ENCODE measurements around the gene MMS22L. TPM values are rescaled to one million over a fixed set of nuclear protein-coding genes. Genes with fewer than 3 reads are reported as not detected.
"Not testable (repeated sequence)": the region's sequence is repeated elsewhere in the genome, so short reads cannot be mapped to it uniquely, and the experiment has no call there.

The MMS22L gene
- total RNA-seq, 4 donors from 2014 or later, result 8.6 to 13.5 (median 10.9) TPM

- Histone ChIP-seq H3K4me1 (no peaks in the 10 kb centered on the region), H3K9me3 (no peaks in the 10 kb centered on the region), H3K4me3 (replicated peaks in 1 of 3) (no peak overlapping the region), H3K36me3 (no peaks in the 10 kb centered on the region), H3K27ac (no peak overlapping the region), H3K27me3 (no peaks in the 10 kb centered on the region)
- no peak for TF ChIP-seq POLR2A (IDR thresholded peaks at IDR 0.05)
- TF ChIP-seq CTCF (IDR thresholded peaks at IDR 0.05), result no peak
- intact Hi-C loops (cut with DNase I), result no loop called here
- no peak for DNase-seq
Measured at GRCh38 chr6:97160280-97160679, 122.7 kb downstream of the MMS22L start.

- H3K27ac ChIP-seq; H3K4me3 ChIP-seq (replicated peaks in 1 of 3); H3K27me3 ChIP-seq; DNase-seq; H3K36me3 ChIP-seq; H3K4me1 ChIP-seq; H3K9me3 ChIP-seq; intact Hi-C loops (cut with DNase I): not testable (repeated sequence)
- 98 to 100% methylated on average over 5 of the region's 5 CpGs for WGBS, 2 donors
Measured at GRCh38 chr6:97155447-97155846, 127.6 kb downstream of the MMS22L start.

- H3K9me3 ChIP-seq, result no peaks in the 10 kb centered on the region
- H3K27me3 ChIP-seq, result no peaks in the 10 kb centered on the region
- H3K27ac ChIP-seq, result no peak overlapping the region
- H3K4me3 ChIP-seq (replicated peaks in 1 of 3), result no peak overlapping the region
- WGBS, 2 donors, result 96% methylated on average over 3 of the region's 3 CpGs
- intact Hi-C loops (cut with DNase I), result no loop called here
- no peak for TF ChIP-seq POLR2A (IDR thresholded peaks at IDR 0.05)
- no peak for TF ChIP-seq CTCF (IDR thresholded peaks at IDR 0.05)
- no peaks in the 10 kb centered on the region for H3K36me3 ChIP-seq
- no peak for DNase-seq
- no peaks in the 10 kb centered on the region for H3K4me1 ChIP-seq
Measured at GRCh38 chr6:97154015-97154414, 129.0 kb downstream of the MMS22L start.

GRCh38 chr6:97151601-97152000 is 131.4 kb downstream of the MMS22L start:
- no peak for TF ChIP-seq CTCF (IDR thresholded peaks at IDR 0.05)
- TF ChIP-seq POLR2A (IDR thresholded peaks at IDR 0.05), result no peak
- no peak for DNase-seq
- intact Hi-C loops (cut with DNase I), result no loop called here
- no peaks in the 10 kb centered on the region for H3K36me3 ChIP-seq
- H3K9me3 ChIP-seq, result no peaks in the 10 kb centered on the region
- no peaks in the 10 kb centered on the region for H3K4me1 ChIP-seq
- no peak overlapping the region for H3K4me3 ChIP-seq (replicated peaks in 1 of 3)
- no peak overlapping the region for H3K27ac ChIP-seq
- no peaks in the 10 kb centered on the region for H3K27me3 ChIP-seq

GRCh38 chr6:97150932-97151331 is 132.1 kb downstream of the MMS22L start:
- 98 to 99% methylated on average over 3 of the region's 3 CpGs for WGBS, 2 donors
- no peak for TF ChIP-seq POLR2A (IDR thresholded peaks at IDR 0.05)
- TF ChIP-seq CTCF (IDR thresholded peaks at IDR 0.05), result no peak
- H3K36me3 ChIP-seq, result no peaks in the 10 kb centered on the region
- H3K9me3 ChIP-seq, result no peaks in the 10 kb centered on the region
- H3K27me3 ChIP-seq, result no peaks in the 10 kb centered on the region
- no peaks in the 10 kb centered on the region for H3K4me1 ChIP-seq
- DNase-seq, result no peak
- H3K4me3 ChIP-seq (replicated peaks in 1 of 3), result no peak overlapping the region
- intact Hi-C loops (cut with DNase I), result no loop called here
- no peak overlapping the region for H3K27ac ChIP-seq

- Histone ChIP-seq H3K9me3 (no peaks in the 10 kb centered on the region), H3K27me3 (no peaks in the 10 kb centered on the region), H3K36me3 (no peaks in the 10 kb centered on the region), H3K4me3 (replicated peaks in 1 of 3) (no peak overlapping the region), H3K4me1 (no peaks in the 10 kb centered on the region), H3K27ac (no peak overlapping the region)
- TF ChIP-seq POLR2A (IDR thresholded peaks at IDR 0.05) (no peak), CTCF (IDR thresholded peaks at IDR 0.05) (no peak)
- 100% methylated on average over 1 of the region's 1 CpG for WGBS, 2 donors
- no peak for DNase-seq
- intact Hi-C loops (cut with DNase I), result no loop called here
Measured at GRCh38 chr6:97147421-97147820, 135.6 kb downstream of the MMS22L start.

All from thyroid gland (tissue), 4 donors.